KBM-7 (cell line): ENCODE measurements around the gene CRACR2B.
A peak's percentile ranks its signal among the peaks of the same experiment; 100 is the strongest.

Experiments
- DNase-seq: peaks from one replicate; pipeline ENCODE4 v3.0.0-alpha.2; 2015
- in situ Hi-C: fragments of 300-500 bp; cut with MboI; formaldehyde crosslinking; loops from 2 replicates; pipeline ENCODE4 v1.14.3; 2020; ENCODE audit warnings: low sequenced_read_pairs, low pct_unique_long_range_greater_than_20kb, mixed read lengths

CRACR2B gene

GRCh38 chr11:794013-794765 is 33.5 kb upstream of the CRACR2B start:
- no peak for DNase-seq
- in situ Hi-C loops = no loop called here

GRCh38 chr11:794766-795633 is 32.7 kb upstream of the CRACR2B start:
- no peak for DNase-seq
- in situ Hi-C loops = no loop called here

- peak; percentile 65 for DNase-seq
- in situ Hi-C loops = no loop called here
These were observed 31.8 kb upstream of the CRACR2B start for GRCh38 chr11:795634-796564.

GRCh38 chr11:796565-797295 is 31.0 kb upstream of the CRACR2B start:
- in situ Hi-C loops = no loop called here

GRCh38 chr11:797296-798092 is 30.2 kb upstream of the CRACR2B start:
- in situ Hi-C loops = no loop called here
- peak; percentile 82 for DNase-seq

More at GRCh38 chr11:796565-797295, 31.0 kb upstream of the CRACR2B start:
- no peak for DNase-seq

- DNase-seq = peak; percentile 79
- in situ Hi-C loops = no loop called here
These were observed 29.5 kb upstream of the CRACR2B start, which contains the start of gene SLC25A22 for GRCh38 chr11:798093-798713. Gene SLC25A22, minus strand, starts transcription at chr11:798281. Its CDS starts 3,275 bp downstream, at chr11:795006.

GRCh38 chr11:799641-800316 is 27.9 kb upstream of the CRACR2B start:
- in situ Hi-C loops = no loop called here
- DNase-seq = no peak

- in situ Hi-C loops = no loop called here
- no peak for DNase-seq
These were observed 27.2 kb upstream of the CRACR2B start for GRCh38 chr11:800473-800872.

- no peak for DNase-seq
- in situ Hi-C loops = no loop called here
These were observed 26.5 kb upstream of the CRACR2B start for GRCh38 chr11:801097-801780.

GRCh38 chr11:802018-802617 is 25.6 kb upstream of the CRACR2B start:
- DNase-seq = no peak
- in situ Hi-C loops = no loop called here

GRCh38 chr11:802693-803466 is 24.8 kb upstream of the CRACR2B start:
- in situ Hi-C loops = no loop called here
- no peak for DNase-seq

GRCh38 chr11:803467-803742 is 24.3 kb upstream of the CRACR2B start:
- DNase-seq = no peak
- in situ Hi-C loops = no loop called here

- in situ Hi-C loops = no loop called here
These were observed 23.7 kb upstream of the CRACR2B start for GRCh38 chr11:803770-804598.

GRCh38 chr11:804599-804964 is 23.1 kb upstream of the CRACR2B start:
- in situ Hi-C loops = no loop called here

More at GRCh38 chr11:803770-804598, 23.7 kb upstream of the CRACR2B start:
- DNase-seq = peak; percentile 47

More at GRCh38 chr11:804599-804964, 23.1 kb upstream of the CRACR2B start:
- no peak for DNase-seq
